ENCODE data around the gene GAK.

The GAK gene

DNA sequence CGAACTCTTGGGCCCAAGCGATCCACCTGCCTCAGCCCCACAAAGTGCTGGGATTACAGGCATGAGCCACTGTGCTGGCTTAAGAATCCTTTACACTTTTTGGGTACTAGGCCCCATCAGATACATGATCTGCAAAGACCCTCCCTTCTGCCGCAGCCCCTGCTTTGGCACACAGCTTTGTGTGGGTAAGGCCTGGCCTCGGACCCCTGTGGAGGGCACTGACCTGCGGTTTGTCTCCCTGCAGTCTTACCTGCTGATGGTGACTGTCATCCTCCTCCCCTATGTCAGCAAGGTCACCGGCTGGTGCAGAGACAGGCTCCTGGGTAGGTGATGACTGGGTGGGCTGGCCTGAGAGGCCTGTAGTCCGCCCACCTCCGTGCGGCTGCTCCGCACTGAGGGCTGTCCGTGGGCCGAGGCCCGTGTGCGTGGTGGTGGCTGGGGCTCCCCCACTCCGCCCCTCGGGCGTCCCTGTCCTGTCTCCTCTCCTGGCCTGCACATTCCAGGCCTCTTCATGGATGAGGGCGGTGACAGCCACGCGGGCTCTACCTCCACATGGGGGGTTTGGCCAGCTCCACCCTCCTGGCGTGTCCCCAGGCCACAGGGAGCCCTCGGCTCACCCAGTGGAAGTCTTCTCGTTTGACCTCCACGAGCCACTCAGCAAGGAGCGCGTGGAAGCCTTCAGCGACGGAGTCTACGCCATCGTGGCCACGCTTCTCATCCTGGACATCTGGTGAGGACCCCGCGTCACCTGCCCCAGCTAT is 23.2 kb upstream of the GAK start:
- ATAC-seq (ENCODE audit: insufficient read depth, low read depth) (no peak), DNase-seq (no peak)
- no peaks in the 10 kb centered on the region for H3K79me2 ChIP-seq (ENCODE audit: insufficient read depth, low read length)
- no peaks in the 10 kb centered on the region for H3K9me3 ChIP-seq (ENCODE audit: insufficient read depth, low read length, severe bottlenecking)
- peaks cover 6% of the 10 kb centered on the region for H4K20me1 ChIP-seq (ENCODE audit: insufficient read depth, low read length)
- no peak overlapping the region for H3K27ac ChIP-seq (ENCODE audit: low read length)
- H3K4me2 ChIP-seq (ENCODE audit: insufficient read depth, low read length), result no peak overlapping the region
- H3K36me3 ChIP-seq (ENCODE audit: insufficient read depth, low read length), result peaks cover 52% of the 10 kb centered on the region
- TF ChIP-seq CTCF (IDR thresholded peaks at IDR 0.05; ENCODE audit: borderline replicate concordance, extremely low read depth, low read length, poor library complexity, severe bottlenecking), result no peak
- no peak for TF ChIP-seq EZH2 (IDR thresholded peaks at IDR 0.05; ENCODE audit: borderline replicate concordance, low read depth, low read length, severe bottlenecking)
- H3K27me3 ChIP-seq (ENCODE audit: insufficient read depth, low read length, poor library complexity), result no peaks in the 10 kb centered on the region
- no peak overlapping the region for H3K9ac ChIP-seq (ENCODE audit: low read depth, low read length)
- no peaks in the 10 kb centered on the region for H3K4me1 ChIP-seq (ENCODE audit: insufficient read depth, low read length)
- no peak overlapping the region for H2AFZ ChIP-seq (ENCODE audit: low read depth, low read length)
- no peak overlapping the region for H3K4me3 ChIP-seq (ENCODE audit: low read depth in 1 of 2, low read length in 2 of 2)

DNA sequence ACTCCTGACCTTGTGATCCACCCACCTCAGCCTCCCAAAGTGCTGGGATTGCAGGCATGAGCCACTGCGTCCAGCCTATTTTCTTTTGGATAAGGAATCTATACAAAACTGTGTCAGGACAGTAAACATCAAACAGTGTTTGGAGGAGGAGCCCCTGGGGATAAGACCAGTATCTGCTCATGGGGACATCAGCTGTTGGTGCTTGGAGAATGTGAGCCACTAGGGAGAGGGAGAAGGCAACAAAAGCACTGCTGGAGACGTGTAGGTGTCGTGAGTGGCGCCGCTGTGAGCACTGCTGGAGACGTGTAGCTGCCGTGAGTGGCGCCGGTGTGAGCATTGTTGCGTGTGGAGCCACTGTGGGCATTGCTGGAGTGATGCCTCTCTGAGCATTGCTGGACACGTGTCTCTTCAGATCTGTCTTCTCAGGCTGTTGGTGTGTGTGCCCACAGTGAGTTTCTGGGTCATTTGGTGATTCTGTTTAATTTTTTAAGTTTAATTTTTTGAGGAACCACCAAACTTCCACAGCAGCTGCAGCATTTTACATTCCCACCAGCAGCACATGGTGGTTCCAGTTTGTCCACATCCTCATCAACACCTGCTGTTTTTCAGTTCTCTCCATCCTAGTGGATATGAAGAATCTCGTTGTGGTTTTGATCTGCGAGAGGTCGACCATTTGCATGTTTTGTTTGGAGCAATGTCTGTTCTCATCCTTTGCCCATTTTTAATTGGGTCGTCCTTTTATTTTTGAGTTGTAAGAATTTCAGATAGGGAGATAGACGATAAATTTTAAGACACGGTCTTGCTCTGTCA is 22.3 kb upstream of the GAK start:
- ATAC-seq (ENCODE audit: insufficient read depth, low read depth) (no peak), DNase-seq (no peak)
- H3K9ac ChIP-seq (ENCODE audit: low read depth, low read length), result no peak overlapping the region
- H3K36me3 ChIP-seq (ENCODE audit: insufficient read depth, low read length), result peaks cover 43% of the 10 kb centered on the region
- H4K20me1 ChIP-seq (ENCODE audit: insufficient read depth, low read length), result peaks cover 6% of the 10 kb centered on the region
- TF ChIP-seq CTCF (IDR thresholded peaks at IDR 0.05; ENCODE audit: borderline replicate concordance, extremely low read depth, low read length, poor library complexity, severe bottlenecking) (no peak), EZH2 (IDR thresholded peaks at IDR 0.05; ENCODE audit: borderline replicate concordance, low read depth, low read length, severe bottlenecking) (no peak)
- H2AFZ ChIP-seq (ENCODE audit: low read depth, low read length), result no peak overlapping the region
- no peak overlapping the region for H3K27ac ChIP-seq (ENCODE audit: low read length)
- H3K4me3 ChIP-seq (ENCODE audit: low read depth in 1 of 2, low read length in 2 of 2), result no peak overlapping the region
- H3K4me1 ChIP-seq (ENCODE audit: insufficient read depth, low read length), result no peaks in the 10 kb centered on the region
- H3K79me2 ChIP-seq (ENCODE audit: insufficient read depth, low read length), result no peaks in the 10 kb centered on the region
- H3K27me3 ChIP-seq (ENCODE audit: insufficient read depth, low read length, poor library complexity), result no peaks in the 10 kb centered on the region
- H3K4me2 ChIP-seq (ENCODE audit: insufficient read depth, low read length), result no peak overlapping the region
- H3K9me3 ChIP-seq (ENCODE audit: insufficient read depth, low read length, severe bottlenecking), result no peaks in the 10 kb centered on the region

GRCh38 chr4:953574-953915 is 21.4 kb upstream of the GAK start:
- H3K4me3 ChIP-seq (ENCODE audit: low read depth in 1 of 2, low read length in 2 of 2), result no peak overlapping the region
- peaks cover 38% of the 10 kb centered on the region for H3K36me3 ChIP-seq (ENCODE audit: insufficient read depth, low read length)
- TF ChIP-seq EZH2 (IDR thresholded peaks at IDR 0.05; ENCODE audit: borderline replicate concordance, low read depth, low read length, severe bottlenecking), result no peak
- no peak for TF ChIP-seq CTCF (IDR thresholded peaks at IDR 0.05; ENCODE audit: borderline replicate concordance, extremely low read depth, low read length, poor library complexity, severe bottlenecking)
- no peaks in the 10 kb centered on the region for H3K27me3 ChIP-seq (ENCODE audit: insufficient read depth, low read length, poor library complexity)
- H3K79me2 ChIP-seq (ENCODE audit: insufficient read depth, low read length), result no peaks in the 10 kb centered on the region
- DNase-seq (no peak), ATAC-seq (ENCODE audit: insufficient read depth, low read depth) (no peak)
- H3K9ac ChIP-seq (ENCODE audit: low read depth, low read length), result no peak overlapping the region
- H4K20me1 ChIP-seq (ENCODE audit: insufficient read depth, low read length), result peaks cover 4% of the 10 kb centered on the region
- no peaks in the 10 kb centered on the region for H3K9me3 ChIP-seq (ENCODE audit: insufficient read depth, low read length, severe bottlenecking)
- no peak overlapping the region for H3K4me2 ChIP-seq (ENCODE audit: insufficient read depth, low read length)
- no peak overlapping the region for H3K27ac ChIP-seq (ENCODE audit: low read length)
- H2AFZ ChIP-seq (ENCODE audit: low read depth, low read length), result no peak overlapping the region
- H3K4me1 ChIP-seq (ENCODE audit: insufficient read depth, low read length), result no peaks in the 10 kb centered on the region
